ENCODE data around the gene TMEM141.

- no peak for TF ChIP-seq CTCF (IDR thresholded peaks at IDR 0.05; ENCODE audit: poor library complexity, severe bottlenecking)
- no peak for TF ChIP-seq TAF1 (IDR thresholded peaks at IDR 0.05; ENCODE audit: low read depth)
- no peak for TF ChIP-seq EZH2 (IDR thresholded peaks at IDR 0.05; ENCODE audit: borderline replicate concordance, insufficient read depth, low read length, poor library complexity, severe bottlenecking)
These were observed 42.2 kb upstream of the TMEM141 start for GRCh38 chr9:136748666-136749611.
